Neural progenitor cell (in vitro differentiated cells): ENCODE data around the gene FOLR1.

Source experiments
- EZH2 ChIP-seq: fragments of 200-600 bp; sonication (generic); IDR thresholded peaks from 2 replicates; pipeline ENCODE4 v1.6.1; 2017; ENCODE audit warnings: antibody characterized with exemption, mild to moderate bottlenecking, moderate library complexity
- TF ChIP-seq, protein P1 (sequence below): fragments of 200-600 bp; sonication (generic); IDR thresholded peaks from 2 replicates; pipeline ENCODE4 v1.5.1; 2017; ENCODE audit warnings: antibody characterized with exemption, mild to moderate bottlenecking

DNA sequence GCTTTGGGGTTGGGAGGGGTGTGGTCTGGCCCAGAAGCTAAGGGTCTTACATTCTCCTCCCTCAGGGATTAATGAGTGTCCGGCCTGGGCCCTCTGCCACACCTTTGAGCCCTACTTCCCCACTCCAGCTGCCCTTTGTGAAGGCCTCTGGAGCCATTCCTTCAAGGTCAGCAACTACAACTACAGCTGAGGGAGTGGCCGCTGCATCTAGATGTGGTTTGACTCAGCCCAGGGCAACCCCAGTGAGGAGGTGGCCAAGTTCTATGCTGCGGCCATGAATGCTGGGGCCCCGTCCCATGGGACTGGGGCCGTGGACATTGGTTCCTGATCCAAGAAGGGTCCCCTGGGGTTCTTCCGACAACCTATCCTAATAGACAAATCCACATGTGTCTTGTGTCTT lies 14.3 kb upstream of the FOLR1 start:
- TF ChIP-seq EZH2: no peak
- TF ChIP-seq, protein P1, sequence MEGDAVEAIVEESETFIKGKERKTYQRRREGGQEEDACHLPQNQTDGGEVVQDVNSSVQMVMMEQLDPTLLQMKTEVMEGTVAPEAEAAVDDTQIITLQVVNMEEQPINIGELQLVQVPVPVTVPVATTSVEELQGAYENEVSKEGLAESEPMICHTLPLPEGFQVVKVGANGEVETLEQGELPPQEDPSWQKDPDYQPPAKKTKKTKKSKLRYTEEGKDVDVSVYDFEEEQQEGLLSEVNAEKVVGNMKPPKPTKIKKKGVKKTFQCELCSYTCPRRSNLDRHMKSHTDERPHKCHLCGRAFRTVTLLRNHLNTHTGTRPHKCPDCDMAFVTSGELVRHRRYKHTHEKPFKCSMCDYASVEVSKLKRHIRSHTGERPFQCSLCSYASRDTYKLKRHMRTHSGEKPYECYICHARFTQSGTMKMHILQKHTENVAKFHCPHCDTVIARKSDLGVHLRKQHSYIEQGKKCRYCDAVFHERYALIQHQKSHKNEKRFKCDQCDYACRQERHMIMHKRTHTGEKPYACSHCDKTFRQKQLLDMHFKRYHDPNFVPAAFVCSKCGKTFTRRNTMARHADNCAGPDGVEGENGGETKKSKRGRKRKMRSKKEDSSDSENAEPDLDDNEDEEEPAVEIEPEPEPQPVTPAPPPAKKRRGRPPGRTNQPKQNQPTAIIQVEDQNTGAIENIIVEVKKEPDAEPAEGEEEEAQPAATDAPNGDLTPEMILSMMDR: no peak
